Measurements from ENCODE around the gene LUC7L3. TPM values are rescaled to one million over a fixed set of nuclear protein-coding genes. Genes with fewer than 3 reads are reported as not detected.

LUC7L3 gene
- total and polyA plus RNA-seq, 10 of the 15 experiments (the other 5 are each of a cell fraction or from before 2014, with no cell fraction given), result 51.3 to 176 (median 149) TPM

- Histone ChIP-seq H3K9ac (ENCODE audit: control insufficient read depth, insufficient read depth, low read length) (no peak overlapping the region), H3K9me3 (replicated peaks; ENCODE audit: control insufficient read depth, insufficient read depth, low read length) (no peaks in the 10 kb centered on the region), H3K27ac (ENCODE audit: control insufficient read depth, insufficient read depth) (no peak overlapping the region), H3K4me1 (ENCODE audit: control insufficient read depth, insufficient read depth, low read length) (no peaks in the 10 kb centered on the region), H3K79me2 (ENCODE audit: control insufficient read depth, insufficient read depth, low read length) (no peaks in the 10 kb centered on the region), H4K20me1 (ENCODE audit: control insufficient read depth, insufficient read depth) (no peaks in the 10 kb centered on the region), H2AFZ (ENCODE audit: control insufficient read depth, low read depth, low read length) (no peak overlapping the region), H3K4me3 (no peak overlapping the region), H3K27me3 (replicated peaks in 1 of 2; ENCODE audit: control insufficient read depth in 2 of 2, insufficient read depth in 2 of 2, low read length in 1 of 2) (no peaks in the 10 kb centered on the region), H3K36me3 (ENCODE audit: control insufficient read depth in 2 of 2, insufficient read depth in 2 of 2, low read length in 1 of 2) (no peaks in the 10 kb centered on the region), H3K4me2 (ENCODE audit: control insufficient read depth, insufficient read depth) (no peak overlapping the region)
- ChIA-PET SMC1A (ENCODE audit: uncharacterized antibody, unreplicated experiment) (interaction anchor here (1.2 kb wide), 1 partner anchor 49 kb away, joined by 3 read pairs; no protein-coding TSS in a partner anchor), RAD21 (ENCODE audit: unreplicated experiment) (no interaction called here), POLR2A (no interaction called here), CTCF (interaction anchor here (0.6 to 1.4 kb wide), 4 partner anchors 14 to 1809 kb away, joined by 3 to 4 read pairs (median 3); no protein-coding TSS in a partner anchor)
- no peak for FAIRE-seq
- WGBS (ENCODE audit: insufficient coverage, insufficient replicate concordance, low lambda C conversion rate, missing lambda C conversion rate), result 33% methylated on average over 3 of the region's 3 CpGs
- in situ Hi-C loops (cut with MboI), result no loop called here
- no TSS peak for BruUV-seq (replicated peaks)
- DNase-seq (ENCODE audit: low read depth, low spot score), result no peak
- TF ChIP-seq HCFC1 (IDR thresholded peaks at IDR 0.05; ENCODE audit: low read length), result no peak
- TF ChIP-seq PKNOX1 (IDR thresholded peaks at IDR 0.05), result no peak
- TF ChIP-seq SMAD5 (IDR thresholded peaks at IDR 0.05; ENCODE audit: low read depth), result no peak
- no peak for TF ChIP-seq IRF3 (IDR thresholded peaks at IDR 0.05)
- TF ChIP-seq RUNX3 (IDR thresholded peaks at IDR 0.05; ENCODE audit: low read length), result no peak
- TF ChIP-seq GABPA (IDR thresholded peaks at IDR 0.05; ENCODE audit: low read depth), result no peak
- TF ChIP-seq, protein P1, sequence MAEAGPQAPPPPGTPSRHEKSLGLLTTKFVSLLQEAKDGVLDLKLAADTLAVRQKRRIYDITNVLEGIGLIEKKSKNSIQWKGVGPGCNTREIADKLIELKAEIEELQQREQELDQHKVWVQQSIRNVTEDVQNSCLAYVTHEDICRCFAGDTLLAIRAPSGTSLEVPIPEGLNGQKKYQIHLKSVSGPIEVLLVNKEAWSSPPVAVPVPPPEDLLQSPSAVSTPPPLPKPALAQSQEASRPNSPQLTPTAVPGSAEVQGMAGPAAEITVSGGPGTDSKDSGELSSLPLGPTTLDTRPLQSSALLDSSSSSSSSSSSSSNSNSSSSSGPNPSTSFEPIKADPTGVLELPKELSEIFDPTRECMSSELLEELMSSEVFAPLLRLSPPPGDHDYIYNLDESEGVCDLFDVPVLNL (IDR thresholded peaks at IDR 0.05; ENCODE audit: low read depth, low read length), result no peak
- TF ChIP-seq, protein P2, sequence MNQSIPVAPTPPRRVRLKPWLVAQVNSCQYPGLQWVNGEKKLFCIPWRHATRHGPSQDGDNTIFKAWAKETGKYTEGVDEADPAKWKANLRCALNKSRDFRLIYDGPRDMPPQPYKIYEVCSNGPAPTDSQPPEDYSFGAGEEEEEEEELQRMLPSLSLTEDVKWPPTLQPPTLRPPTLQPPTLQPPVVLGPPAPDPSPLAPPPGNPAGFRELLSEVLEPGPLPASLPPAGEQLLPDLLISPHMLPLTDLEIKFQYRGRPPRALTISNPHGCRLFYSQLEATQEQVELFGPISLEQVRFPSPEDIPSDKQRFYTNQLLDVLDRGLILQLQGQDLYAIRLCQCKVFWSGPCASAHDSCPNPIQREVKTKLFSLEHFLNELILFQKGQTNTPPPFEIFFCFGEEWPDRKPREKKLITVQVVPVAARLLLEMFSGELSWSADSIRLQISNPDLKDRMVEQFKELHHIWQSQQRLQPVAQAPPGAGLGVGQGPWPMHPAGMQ (IDR thresholded peaks at IDR 0.05; ENCODE audit: borderline replicate concordance), result no peak
- no peak for TF ChIP-seq NFYB (IDR thresholded peaks at IDR 0.05; ENCODE audit: insufficient read depth, low read depth, low read length)
- TF ChIP-seq RAD51 (IDR thresholded peaks at IDR 0.05), result no peak
- TF ChIP-seq BRCA1 (IDR thresholded peaks at IDR 0.05; ENCODE audit: low read depth, low read length), result no peak
- TF ChIP-seq EGR1 (IDR thresholded peaks at IDR 0.05; ENCODE audit: borderline replicate concordance in 1 of 2, low read depth in 2 of 2, low read length in 2 of 2), result no peak
- TF ChIP-seq YBX1 (IDR thresholded peaks at IDR 0.05), result no peak
- ATAC-seq, result no peak
- intact Hi-C loops (cut with micrococcal nuclease; ENCODE audit: unreplicated experiment), result no loop called here
Measured at GRCh38 chr17:50675190-50675589, 44.2 kb upstream of the LUC7L3 start.

All from GM12878 (cell line).